Mesenchymal stem cell (in vitro differentiated cells and primary cell): ENCODE measurements around the gene ELAPOR2.
"Not testable (repeated sequence)": the region's sequence is repeated elsewhere in the genome, so short reads cannot be mapped to it uniquely, and the experiment has no call there.

ENCODE experiments used
- DNase-seq: peaks from one replicate; pipeline ENCODE4 v3.0.0-alpha.2; 2013
- H2AFZ ChIP-seq: one replicate; pipeline ENCODE4 v1.6.1; 2013; ENCODE audit warnings: low read depth, mild to moderate bottlenecking, control low read depth, inconsistent platforms, low read length, moderate library complexity
- H2AK5ac ChIP-seq: 2 replicates; pipeline ENCODE4 v1.6.1; 2013; ENCODE audit warnings: low read length, moderate library complexity, mild to moderate bottlenecking, inconsistent platforms; ENCODE audit not compliant: severe bottlenecking
- H2BK120ac ChIP-seq: one replicate; pipeline ENCODE4 v1.6.1; 2013; ENCODE audit warnings: low read depth, mild to moderate bottlenecking, inconsistent platforms, low read length, moderate library complexity
- H2BK12ac ChIP-seq, 2 experiments: one replicate each; pipeline ENCODE4 v1.6.1; 2013; ENCODE audit warnings: inconsistent platforms in 2 of 2, low read length in 2 of 2, mild to moderate bottlenecking in 2 of 2, moderate library complexity in 2 of 2, control low read depth in 1 of 2
- H2BK15ac ChIP-seq: one replicate; pipeline ENCODE4 v1.6.1; 2013; ENCODE audit warnings: mild to moderate bottlenecking, low read depth, inconsistent platforms; ENCODE audit not compliant: poor library complexity, severe bottlenecking
- H2BK5ac ChIP-seq: 2 replicates; pipeline ENCODE4 v1.6.1; 2013; ENCODE audit warnings: low read depth, mild to moderate bottlenecking, low read length, control low read depth, inconsistent platforms; ENCODE audit not compliant: poor library complexity, severe bottlenecking
- H3K14ac ChIP-seq, 2 experiments: one replicate each; pipeline ENCODE4 v1.6.1; 2013; ENCODE audit warnings: inconsistent platforms in 2 of 2, low read length in 2 of 2, control low read depth in 1 of 2, mild to moderate bottlenecking in 1 of 2, moderate library complexity in 1 of 2
- H3K18ac ChIP-seq, 2 experiments: one replicate each; pipeline ENCODE4 v1.6.1; 2013; ENCODE audit warnings: inconsistent platforms in 2 of 2, low read length in 2 of 2, control low read depth in 1 of 2, low read depth in 1 of 2, mild to moderate bottlenecking in 1 of 2
- H3K23ac ChIP-seq, 2 experiments: one replicate each; pipeline ENCODE4 v1.6.1; 2013; ENCODE audit warnings: inconsistent platforms in 2 of 2, low read length in 2 of 2, mild to moderate bottlenecking in 2 of 2, moderate library complexity in 2 of 2, control low read depth in 1 of 2
- H3K27ac ChIP-seq: 2 replicates; pipeline ENCODE4 v1.5.1; 2013; ENCODE audit warnings: mild to moderate bottlenecking, moderate library complexity, low read length, control low read depth, inconsistent platforms; ENCODE audit not compliant: poor library complexity, severe bottlenecking
- H3K27me3 ChIP-seq, 2 experiments: 2 replicates each; pipeline versions ENCODE4 v1.6.1 to v1.7.0; 2013; ENCODE audit warnings: low read length in 2 of 2, mild to moderate bottlenecking in 2 of 2, moderate library complexity in 2 of 2, control low read depth in 1 of 2, inconsistent platforms in 1 of 2; ENCODE audit not compliant: control insufficient read depth in 1 of 2, insufficient read depth in 1 of 2
- H3K36me3 ChIP-seq, 2 experiments: 2 replicates each; pipeline versions ENCODE4 v1.6.1 to v1.7.0; 2013; ENCODE audit warnings: low read length in 2 of 2, control low read depth in 1 of 2, inconsistent platforms in 1 of 2, low read depth in 1 of 2, mild to moderate bottlenecking in 1 of 2; ENCODE audit not compliant: insufficient read depth in 2 of 2, control insufficient read depth in 1 of 2
- H3K4ac ChIP-seq, 2 experiments: one replicate each; pipeline ENCODE4 v1.6.1; 2013; ENCODE audit warnings: inconsistent platforms in 2 of 2, low read length in 2 of 2, mild to moderate bottlenecking in 2 of 2, moderate library complexity in 2 of 2, control low read depth in 1 of 2, low read depth in 1 of 2
- H3K4me1 ChIP-seq: 2 replicates; pipeline ENCODE4 v1.6.1; 2013; ENCODE audit warnings: low read depth, low read length, control low read depth; ENCODE audit not compliant: control insufficient read depth, insufficient read depth
- H3K4me2 ChIP-seq: 2 replicates; pipeline ENCODE4 v1.6.1; 2013; ENCODE audit warnings: low read length, mild to moderate bottlenecking, inconsistent platforms; ENCODE audit not compliant: poor library complexity, severe bottlenecking
- H3K4me3 ChIP-seq, 2 experiments: 2 replicates each; pipeline versions ENCODE4 v1.5.1 to v1.7.0; 2013; ENCODE audit warnings: low read length in 2 of 2, mild to moderate bottlenecking in 2 of 2, control low read depth in 1 of 2, low read depth in 1 of 2; ENCODE audit not compliant: insufficient read depth in 1 of 2
- H3K79me1 ChIP-seq: replicated peaks from 2 replicates; pipeline ENCODE4 v1.6.1; 2013; ENCODE audit warnings: mild to moderate bottlenecking, control low read depth, low read length, inconsistent platforms; ENCODE audit not compliant: poor library complexity, severe bottlenecking
- H3K9ac ChIP-seq: 2 replicates; pipeline ENCODE4 v1.7.0; 2013; ENCODE audit warnings: mild to moderate bottlenecking, low read length, moderate library complexity
- H3K9me3 ChIP-seq: 2 replicates; pipeline ENCODE4 v1.7.0; 2013; ENCODE audit warnings: mild to moderate bottlenecking, low read length; ENCODE audit not compliant: control insufficient read depth
- H4K8ac ChIP-seq: one replicate; pipeline ENCODE4 v1.6.1; 2013; ENCODE audit warnings: inconsistent platforms, mild to moderate bottlenecking, low read length, moderate library complexity
- H4K91ac ChIP-seq: one replicate; pipeline ENCODE4 v1.6.1; 2013; ENCODE audit warnings: mild to moderate bottlenecking, low read length, inconsistent platforms
- WGBS: methylation state at CpG from one replicate; pipeline ENCODE4 v1.1.7; 2013; ENCODE audit warnings: mixed read lengths; 5-methylcytosine and 5-hydroxymethylcytosine counted together

ELAPOR2 gene

GRCh38 chr7:87105401-87105800, 45.9 kb upstream of the ELAPOR2 start:
- H4K8ac ChIP-seq, result no peak overlapping the region
- H3K9me3 ChIP-seq, result no peaks in the 10 kb centered on the region
- no peaks in the 10 kb centered on the region for H3K79me1 ChIP-seq
- no peak overlapping the region for H3K14ac ChIP-seq
- H3K27me3 ChIP-seq, result no peaks in the 10 kb centered on the region
- no peak overlapping the region for H4K91ac ChIP-seq
- H3K36me3 ChIP-seq, result no peaks in the 10 kb centered on the region
- H3K4me2 ChIP-seq, result no peak overlapping the region
- no peak overlapping the region for H3K23ac ChIP-seq
- no peak overlapping the region for H3K27ac ChIP-seq
- H3K18ac ChIP-seq, result no peak overlapping the region
- no peak for DNase-seq
- H2BK5ac ChIP-seq, result no peak overlapping the region
- H3K4me3 ChIP-seq, result no peak overlapping the region
- H2BK12ac ChIP-seq, result no peak overlapping the region
- H2AFZ ChIP-seq, result no peak overlapping the region
- no peak overlapping the region for H3K9ac ChIP-seq
- H3K4ac ChIP-seq, result no peak overlapping the region
- no peak overlapping the region for H2BK120ac ChIP-seq
- H2BK15ac ChIP-seq, result no peak overlapping the region
- no peaks in the 10 kb centered on the region for H3K4me1 ChIP-seq
- no CpG with 5 or more reads among the region's 1 CpG for WGBS
- no peak overlapping the region for H2AK5ac ChIP-seq

- Histone ChIP-seq H3K27ac (no peak overlapping the region), H3K23ac (no peak overlapping the region), H3K4me3 (no peak overlapping the region), H3K4me2 (no peak overlapping the region), H2BK15ac (no peak overlapping the region), H2AFZ (no peak overlapping the region), H3K4me1 (no peaks in the 10 kb centered on the region), H3K9me3 (no peaks in the 10 kb centered on the region), H4K8ac (no peak overlapping the region), H2AK5ac (no peak overlapping the region), H4K91ac (no peak overlapping the region), H3K9ac (no peak overlapping the region), H2BK12ac (no peak overlapping the region), H3K79me1 (no peaks in the 10 kb centered on the region), H3K14ac (no peak overlapping the region), H2BK120ac (no peak overlapping the region), H2BK5ac (no peak overlapping the region), H3K4ac (no peak overlapping the region), H3K36me3 (no peaks in the 10 kb centered on the region), H3K18ac (no peak overlapping the region), H3K27me3 (no peaks in the 10 kb centered on the region)
- WGBS, result 80% methylated on average over 2 of the region's 2 CpGs
- DNase-seq, result no peak
Measured at GRCh38 chr7:87100326-87100725, 40.9 kb upstream of the ELAPOR2 start.

GRCh38 chr7:87097375-87097774, 37.9 kb upstream of the ELAPOR2 start:
- WGBS, result no CpG with 5 or more reads among the region's 2 CpGs

GRCh38 chr7:87094322-87094721, 34.9 kb upstream of the ELAPOR2 start:
- Histone ChIP-seq H4K8ac (no peak overlapping the region), H2BK12ac (no peak overlapping the region), H3K23ac (no peak overlapping the region), H3K36me3 (no peaks in the 10 kb centered on the region), H3K79me1 (no peaks in the 10 kb centered on the region), H3K4ac (no peak overlapping the region), H2AK5ac (no peak overlapping the region), H3K4me2 (no peak overlapping the region), H3K27ac (no peak overlapping the region), H3K18ac (no peak overlapping the region), H3K4me3 (no peak overlapping the region), H2BK120ac (no peak overlapping the region), H2BK15ac (no peak overlapping the region), H4K91ac (no peak overlapping the region), H3K14ac (no peak overlapping the region), H2AFZ (no peak overlapping the region), H3K9ac (no peak overlapping the region), H3K4me1 (no peaks in the 10 kb centered on the region), H3K9me3 (no peaks in the 10 kb centered on the region), H2BK5ac (no peak overlapping the region), H3K27me3 (no peaks in the 10 kb centered on the region)
- DNase-seq, result no peak
- WGBS, result 67% methylated on average over 1 of the region's 2 CpGs

More at GRCh38 chr7:87097375-87097774, 37.9 kb upstream of the ELAPOR2 start:
- H3K9ac ChIP-seq, H2AFZ ChIP-seq, H3K23ac ChIP-seq, H3K27ac ChIP-seq, H3K27me3 ChIP-seq, H3K9me3 ChIP-seq, H3K79me1 ChIP-seq, H4K8ac ChIP-seq, H3K4me3 ChIP-seq, DNase-seq, H2BK12ac ChIP-seq, H4K91ac ChIP-seq, H2AK5ac ChIP-seq, H2BK120ac ChIP-seq, H3K4ac ChIP-seq, H3K14ac ChIP-seq, H3K4me1 ChIP-seq, H2BK5ac ChIP-seq, H3K18ac ChIP-seq, H3K36me3 ChIP-seq, H3K4me2 ChIP-seq, H2BK15ac ChIP-seq: not testable (repeated sequence)
